Measurements from ENCODE around the gene HNF1A.

GRCh38 chr12:121003650-121004049 is 25.3 kb downstream of the HNF1A start:
- TF ChIP-seq RBM39 (IDR thresholded peaks at IDR 0.05; ENCODE audit: low read depth, low read length, poor library complexity, severe bottlenecking): no peak
- TF ChIP-seq TAF1 (CRISPR knock-in tag; IDR thresholded peaks at IDR 0.05): no peak
- TF ChIP-seq TARDBP (CRISPR knock-in tag; IDR thresholded peaks at IDR 0.05): no peak
- no peak for TF ChIP-seq RNF2 (conservative IDR thresholded peaks at IDR 0.05; ENCODE audit: low read depth)
- TF ChIP-seq ZNF24 (IDR thresholded peaks at IDR 0.05): no peak
- no peak for TF ChIP-seq PTBP1 (IDR thresholded peaks at IDR 0.05; ENCODE audit: low read depth, low read length, poor library complexity, severe bottlenecking)

All from HepG2 (cell line).